Adrenal gland (tissue), 12 donors: ENCODE measurements around the gene ZCCHC17. TPM values are rescaled to one million over a fixed set of nuclear protein-coding genes. Genes with fewer than 3 reads are reported as not detected.
A peak's percentile ranks its signal among the peaks of the same experiment; 100 is the strongest.
"Not testable (repeated sequence)": the region's sequence is repeated elsewhere in the genome, so short reads cannot be mapped to it uniquely, and the experiment has no call there.

ENCODE experiments used
- DNase-seq, 7 donors: peaks; one replicate each; pipeline ENCODE4 v3.0.0-alpha.2; 2019 to 2020
- H3K27ac ChIP-seq, 5 donors: fragments of 200-600 bp; sonication (generic) in 4 of 5; 1 replicate in 3 of 5; 2 replicates in 2 of 5; pipeline versions ENCODE4 v1.5.1 to v1.8.0; 2016 to 2020; ENCODE audit warnings: mild to moderate bottlenecking in 1 of 5
- H3K27me3 ChIP-seq: fragments of 200-600 bp; 2 replicates; pipeline ENCODE4 v1.8.0; 2021
- H3K36me3 ChIP-seq, 2 donors: fragments of 200-600 bp; replicated peaks in 1 of 2; 1 replicate in 1 of 2; 2 replicates in 1 of 2; pipeline versions ENCODE4 v1.5.1 to v1.8.0; 2018 to 2022
- H3K4me1 ChIP-seq, 2 donors: fragments of 200-600 bp; replicated peaks in 1 of 2; 1 replicate in 1 of 2; 2 replicates in 1 of 2; pipeline versions ENCODE4 v1.5.1 to v1.8.0; 2018 to 2021
- H3K4me3 ChIP-seq, 4 donors: fragments of 200-600 bp; sonication (generic) in 3 of 4; one replicate each; pipeline ENCODE4 v1.5.1; 2016 to 2018
- H3K9me3 ChIP-seq, 3 donors: fragments of 200-600 bp; sonication (generic) in 1 of 3; replicated peaks in 1 of 3; 1 replicate in 2 of 3; 2 replicates in 1 of 3; pipeline versions ENCODE4 v1.5.1 to v1.8.0; 2016 to 2021
- POLR2A ChIP-seq, 2 donors: fragments of 450-650 bp; IDR thresholded peaks; one replicate each; pipeline ENCODE4 v1.6.1; 2017; ENCODE audit warnings: antibody characterized with exemption in 2 of 2, mild to moderate bottlenecking in 2 of 2, moderate library complexity in 1 of 2
- WGBS, 4 donors: extraction: QIAGEN DNeasy Blood & Tissue Kit in 2 of 4; methylation state at CpG; one replicate each; pipeline versions ENCODE4 v1.1.5 to v1.1.7; 2013 to 2017; 5-methylcytosine and 5-hydroxymethylcytosine counted together
- intact Hi-C, 2 donors: fragments of 100-400 bp; cut with DNase I; formaldehyde crosslinking; loops; one replicate each; pipeline versions ENCODE4 v1.14.1 to v1.15.0; 2022 to 2023
- polyA plus RNA-seq, 3 donors: library from polyadenylated mRNA; stranded (reverse); fragments of 200-250 nt in 2 of 3; fragments of 350-450 nt in 1 of 3; fragmentation: Illumina TruSeq in 1 of 3; extraction: RNeasy Lipid Tissue Mini Kit (QIAGEN cat#74804) in 1 of 3; gene quantifications; one replicate each; pipeline ENCODE4 v1.2.3, GENCODE V29; 2013 to 2014
- total RNA-seq, 9 donors: library from RNA; depleted of rRNA in 4 of 9; stranded (reverse); fragments of >200 nt in 4 of 9; fragments of 120-200 nt in 1 of 9; fragmentation: NEBNext Ultra II Directional in 1 of 9; extraction: Animal tissue kit (Norgen Biotek cat#: 25700) in 1 of 9; gene quantifications; one replicate each; pipeline versions ENCODE4 v1.1.0 to v1.2.4, GENCODE V29; 2013 to 2023
- TF ChIP-seq, protein P1 (sequence below), 6 experiments: fragments of 450-650 bp in 4 of 6; fragments of 200-600 bp in 2 of 6; sonication (generic) in 1 of 6; IDR thresholded peaks; 1 replicate in 5 of 6; 2 replicates in 1 of 6; pipeline versions ENCODE4 v1.5.1 to v1.8.0; 2016 to 2021; ENCODE audit warnings: antibody characterized with exemption in 6 of 6, mild to moderate bottlenecking in 2 of 6, moderate library complexity in 1 of 6
- donor health status: healthy with polysubstance abuse.
- donor health status: Bipolar disorder and iron deficiency.
- donor health status: DM: yes; HTN: yes; CAD: no.
- donor health status: DM: no; HTN: no; CAD: no.
- donor health status: DM: no; HTN: no; CAD: no.
- donor health status: DM: yes; HTN: yes; CAD: no.

The ZCCHC17 gene
- total and polyA plus RNA-seq, 12 donors: 20.9 to 62.1 (median 29.5) TPM

DNA sequence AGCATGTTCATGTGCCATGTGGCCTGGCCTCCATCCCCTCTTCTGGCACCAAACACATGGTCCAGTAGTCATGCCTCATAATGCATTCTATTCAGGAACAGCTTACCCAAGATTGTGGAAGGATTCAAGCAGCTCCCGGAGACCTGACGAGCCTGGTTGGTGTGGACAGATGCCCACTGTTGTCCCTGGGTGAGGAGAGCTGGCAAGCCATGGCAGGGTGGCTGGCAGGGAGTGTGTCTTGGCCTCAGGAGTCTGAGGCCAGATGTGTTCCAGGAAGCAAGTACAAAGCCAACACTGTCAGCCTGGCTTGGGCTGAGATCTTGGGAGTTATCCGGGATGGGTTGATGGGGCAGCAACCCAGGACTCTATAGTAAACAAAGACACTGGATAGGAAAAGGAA lies 83.3 kb downstream of the ZCCHC17 start:
- 80 to 93% (median 83%) methylated on average over 3 of the region's 3 CpGs for WGBS, 4 donors
- intact Hi-C loops: no loop called here
- no peaks in the 10 kb centered on the region for H3K9me3 ChIP-seq
- H3K4me1 ChIP-seq: peaks cover 15 to 17% of the 10 kb centered on the region in 2 donors
- H3K27ac ChIP-seq: no peak overlapping the region
- H3K36me3 ChIP-seq: no peaks in the 10 kb centered on the region
- TF ChIP-seq POLR2A (IDR thresholded peaks at IDR 0.05): no peak
- TF ChIP-seq, protein P1, sequence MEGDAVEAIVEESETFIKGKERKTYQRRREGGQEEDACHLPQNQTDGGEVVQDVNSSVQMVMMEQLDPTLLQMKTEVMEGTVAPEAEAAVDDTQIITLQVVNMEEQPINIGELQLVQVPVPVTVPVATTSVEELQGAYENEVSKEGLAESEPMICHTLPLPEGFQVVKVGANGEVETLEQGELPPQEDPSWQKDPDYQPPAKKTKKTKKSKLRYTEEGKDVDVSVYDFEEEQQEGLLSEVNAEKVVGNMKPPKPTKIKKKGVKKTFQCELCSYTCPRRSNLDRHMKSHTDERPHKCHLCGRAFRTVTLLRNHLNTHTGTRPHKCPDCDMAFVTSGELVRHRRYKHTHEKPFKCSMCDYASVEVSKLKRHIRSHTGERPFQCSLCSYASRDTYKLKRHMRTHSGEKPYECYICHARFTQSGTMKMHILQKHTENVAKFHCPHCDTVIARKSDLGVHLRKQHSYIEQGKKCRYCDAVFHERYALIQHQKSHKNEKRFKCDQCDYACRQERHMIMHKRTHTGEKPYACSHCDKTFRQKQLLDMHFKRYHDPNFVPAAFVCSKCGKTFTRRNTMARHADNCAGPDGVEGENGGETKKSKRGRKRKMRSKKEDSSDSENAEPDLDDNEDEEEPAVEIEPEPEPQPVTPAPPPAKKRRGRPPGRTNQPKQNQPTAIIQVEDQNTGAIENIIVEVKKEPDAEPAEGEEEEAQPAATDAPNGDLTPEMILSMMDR (IDR thresholded peaks at IDR 0.05): no peak
- no peak for DNase-seq
- no peak overlapping the region for H3K4me3 ChIP-seq
- H3K27me3 ChIP-seq: no peaks in the 10 kb centered on the region

DNA sequence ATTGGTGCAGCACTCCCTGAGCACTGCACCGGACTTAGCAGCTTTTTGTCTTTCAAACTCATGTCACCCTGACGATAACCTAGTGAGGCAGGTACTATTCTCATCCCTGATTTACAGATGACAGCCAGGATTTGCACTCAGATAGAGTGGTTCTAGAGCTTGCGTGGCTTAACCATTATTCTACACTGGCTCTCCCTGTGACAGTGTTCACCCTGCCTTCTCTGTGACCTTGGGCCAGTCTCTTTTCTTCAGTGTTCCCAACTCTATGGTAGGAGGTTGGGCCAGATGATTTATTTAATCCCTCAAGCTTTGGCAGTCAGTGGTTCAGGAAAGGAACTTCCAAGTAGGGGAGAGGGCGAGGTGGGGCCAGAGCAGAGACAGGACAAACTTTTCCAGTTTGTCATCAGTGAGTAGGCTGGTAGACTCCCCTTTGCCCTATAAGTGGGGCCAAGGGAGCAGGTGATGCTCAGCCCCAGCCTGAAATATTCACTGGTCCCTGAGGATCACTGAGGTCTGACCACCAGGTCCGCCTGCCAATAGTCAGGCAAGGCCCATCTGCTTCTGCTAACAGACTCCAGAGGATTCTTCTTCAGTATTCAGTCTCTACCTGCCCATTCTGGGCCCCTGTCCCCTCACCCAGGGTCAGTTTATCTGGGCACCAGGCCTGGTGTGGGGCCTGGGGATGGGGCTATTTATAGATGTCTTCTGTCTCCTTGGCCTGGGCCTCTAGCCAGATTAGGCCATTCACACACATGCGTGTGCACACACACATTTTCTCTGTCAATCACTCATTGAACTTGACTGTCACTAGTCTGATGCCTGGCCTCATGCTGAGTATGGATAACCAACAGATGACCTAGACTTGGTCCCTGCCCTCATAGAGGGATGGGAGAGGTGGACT lies 84.8 kb downstream of the ZCCHC17 start:
- Histone ChIP-seq H3K4me1 (peaks cover 13 to 14% of the 10 kb centered on the region in 2 donors), H3K9me3 (no peaks in the 10 kb centered on the region), H3K27ac (no peak overlapping the region), H3K27me3 (no peaks in the 10 kb centered on the region), H3K36me3 (no peaks in the 10 kb centered on the region), H3K4me3 (no peak overlapping the region)
- peak in 2 of 7 donors; percentile 31 to 56 for DNase-seq
- no peak for TF ChIP-seq POLR2A (IDR thresholded peaks at IDR 0.05)
- TF ChIP-seq, protein P1 (IDR thresholded peaks at IDR 0.05): no peak
- WGBS, 4 donors: 50 to 70% (median 67%) methylated on average over 4 to 6 of the region's 6 CpGs
- intact Hi-C loops: no loop called here

DNA sequence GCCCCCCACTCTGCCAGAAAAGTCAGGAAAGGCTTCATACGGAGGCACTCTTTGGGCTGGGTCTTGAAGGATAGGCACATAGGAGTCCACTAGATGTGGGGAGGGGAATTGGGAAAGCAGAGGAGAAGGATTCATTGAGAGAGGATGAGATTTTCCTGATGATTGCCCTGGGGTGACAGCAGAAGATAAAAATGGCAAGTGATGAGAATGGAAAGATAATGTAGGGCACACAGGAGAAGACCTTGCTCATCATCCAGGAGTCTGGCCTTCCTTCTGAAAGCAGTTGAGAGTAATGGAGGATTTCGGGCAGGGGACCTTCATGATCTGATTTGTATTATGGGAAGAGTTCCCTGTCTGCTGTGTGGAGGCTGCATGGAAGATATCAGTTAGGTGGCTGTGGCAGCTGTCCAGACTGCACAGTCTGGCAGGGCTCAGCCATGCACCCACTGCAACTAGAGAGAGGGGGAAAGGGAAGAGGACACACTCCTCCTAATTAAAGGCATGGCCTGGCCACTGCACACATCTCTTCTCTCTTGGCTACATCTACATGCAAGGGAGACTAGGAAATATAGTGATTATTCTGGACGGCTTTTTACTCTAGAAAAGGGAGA lies 85.7 kb downstream of the ZCCHC17 start:
- TF ChIP-seq, protein P1 (IDR thresholded peaks at IDR 0.05): no peak
- TF ChIP-seq POLR2A (IDR thresholded peaks at IDR 0.05): no peak
- peaks cover 13 to 14% of the 10 kb centered on the region in 2 donors for H3K4me1 ChIP-seq
- no peaks in the 10 kb centered on the region for H3K36me3 ChIP-seq
- H3K27me3 ChIP-seq: no peaks in the 10 kb centered on the region
- H3K9me3 ChIP-seq: no peaks in the 10 kb centered on the region
- H3K27ac ChIP-seq: no peak overlapping the region
- DNase-seq: peak in 1 of 7 donors; percentile 33
- WGBS, 4 donors: 71 to 82% (median 77%) methylated on average over 3 of the region's 3 CpGs
- intact Hi-C loops: no loop called here
- H3K4me3 ChIP-seq: no peak overlapping the region

DNA sequence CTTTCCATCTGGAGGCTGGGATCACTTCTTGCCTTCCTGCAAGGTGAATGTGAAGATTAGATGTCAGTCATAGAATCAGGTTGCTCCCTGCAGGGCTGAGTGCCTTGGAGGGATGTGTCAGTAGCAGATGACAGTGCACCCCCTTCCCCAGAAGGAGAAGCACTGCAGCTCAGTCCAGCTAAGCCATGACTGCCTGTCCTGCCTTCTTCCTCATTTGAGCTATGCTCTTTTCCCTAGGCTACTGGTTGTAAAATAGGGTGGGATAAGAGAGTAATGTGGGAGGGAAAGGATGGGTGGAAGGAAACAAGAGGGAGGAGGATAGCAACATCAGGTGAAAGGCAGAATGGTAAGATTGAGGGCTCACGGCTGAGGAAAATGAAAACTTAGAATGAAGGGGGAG lies 87.1 kb downstream of the ZCCHC17 start:
- H3K27me3 ChIP-seq: no peaks in the 10 kb centered on the region
- peaks cover 13 to 14% of the 10 kb centered on the region in 2 donors for H3K4me1 ChIP-seq
- H3K27ac ChIP-seq: no peak overlapping the region
- whole genome bisulfite sequencing, 4 donors: 50 to 96% (median 85%) methylated on average over 1 of the region's 1 CpG
- H3K9me3 ChIP-seq: no peaks in the 10 kb centered on the region
- DNase-seq: no peak
- intact Hi-C loops: no loop called here
- no peaks in the 10 kb centered on the region for H3K36me3 ChIP-seq
- H3K4me3 ChIP-seq: no peak overlapping the region
- no peak for TF ChIP-seq POLR2A (IDR thresholded peaks at IDR 0.05)
- TF ChIP-seq, protein P1 (IDR thresholded peaks at IDR 0.05): no peak

DNA sequence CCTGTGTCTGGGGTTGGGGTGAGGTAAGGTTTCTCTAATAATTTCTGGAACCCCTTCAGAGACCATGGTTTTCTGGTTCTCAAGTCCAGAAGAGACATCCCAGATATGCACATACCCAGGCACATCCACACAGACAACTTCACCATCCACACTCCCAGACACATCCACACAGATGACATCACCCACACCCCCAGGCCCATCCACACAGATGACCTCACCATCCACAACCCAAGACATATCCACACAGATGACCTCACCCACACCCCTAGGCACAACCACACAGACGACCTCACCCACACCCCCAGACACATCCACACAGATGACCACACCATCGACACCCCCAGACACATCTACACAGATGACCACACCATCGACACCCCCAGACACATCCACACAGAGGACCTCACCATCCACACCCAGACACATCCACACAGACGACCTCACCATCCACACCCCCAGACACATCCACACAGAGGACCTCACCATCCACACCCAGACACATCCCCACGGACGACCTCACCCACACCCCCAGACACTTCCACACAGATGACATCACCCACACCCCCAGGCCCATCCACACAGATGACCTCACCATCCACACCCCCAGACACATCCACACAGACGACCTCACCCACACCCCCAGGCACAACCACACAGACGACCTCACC lies 89.9 kb downstream of the ZCCHC17 start:
- intact Hi-C loops, H3K4me3 ChIP-seq, H3K27me3 ChIP-seq, H3K27ac ChIP-seq, DNase-seq, H3K36me3 ChIP-seq, H3K9me3 ChIP-seq: not testable (repeated sequence)
- peaks cover 7 to 11% of the 10 kb centered on the region in 2 donors for H3K4me1 ChIP-seq
- 61 to 71% (median 67%) methylated on average over 8 of the region's 8 CpGs for WGBS, 4 donors
